Chondrocyte (in vitro differentiated cells): ENCODE data around the gene SSMEM1. TPM values are rescaled to one million over a fixed set of nuclear protein-coding genes. Genes with fewer than 3 reads are reported as not detected.
"Not testable (repeated sequence)": the region's sequence is repeated elsewhere in the genome, so short reads cannot be mapped to it uniquely, and the experiment has no call there.

Experiments
- DNase-seq: peaks from one replicate; pipeline ENCODE4 v3.0.0; 2021; ENCODE audit warnings: mixed read lengths, low spot score
- H3K27ac Mint-ChIP-seq: one replicate; pipeline ENCODE4 v1.8.0; 2021; ENCODE audit warnings: mild to moderate bottlenecking, moderate library complexity, mixed read lengths; ENCODE audit not compliant: unreplicated experiment
- H3K27me3 Mint-ChIP-seq: 2 replicates; pipeline ENCODE4 v1.8.0; 2021; ENCODE audit warnings: low read depth, mixed read lengths
- H3K36me3 Mint-ChIP-seq: 2 replicates; pipeline ENCODE4 v1.8.0; 2021; ENCODE audit warnings: low read depth, mixed read lengths
- H3K4me1 Mint-ChIP-seq: 2 replicates; pipeline ENCODE4 v1.8.0; 2021; ENCODE audit warnings: low read depth, mild to moderate bottlenecking, mixed read lengths
- H3K4me3 Mint-ChIP-seq: one replicate; pipeline ENCODE4 v1.8.0; 2021; ENCODE audit warnings: mild to moderate bottlenecking, moderate library complexity, mixed read lengths; ENCODE audit not compliant: unreplicated experiment
- H3K9me3 Mint-ChIP-seq: 2 replicates; pipeline ENCODE4 v1.8.0; 2021; ENCODE audit warnings: low read depth, mixed read lengths
- CTCF ChIP-seq: fragments of 200-600 bp; sonication (generic); IDR thresholded peaks from 2 replicates; pipeline ENCODE4 v1.5.0; 2021; ENCODE audit warnings: antibody characterized with exemption, mild to moderate bottlenecking, moderate library complexity
- total RNA-seq: library from RNA; stranded (reverse); gene quantifications from 3 replicates; pipeline ENCODE4 v1.2.1, GENCODE V29; 2021

Gene SSMEM1
- total RNA-seq, 1 donor from 2014 or later: not detected

DNA sequence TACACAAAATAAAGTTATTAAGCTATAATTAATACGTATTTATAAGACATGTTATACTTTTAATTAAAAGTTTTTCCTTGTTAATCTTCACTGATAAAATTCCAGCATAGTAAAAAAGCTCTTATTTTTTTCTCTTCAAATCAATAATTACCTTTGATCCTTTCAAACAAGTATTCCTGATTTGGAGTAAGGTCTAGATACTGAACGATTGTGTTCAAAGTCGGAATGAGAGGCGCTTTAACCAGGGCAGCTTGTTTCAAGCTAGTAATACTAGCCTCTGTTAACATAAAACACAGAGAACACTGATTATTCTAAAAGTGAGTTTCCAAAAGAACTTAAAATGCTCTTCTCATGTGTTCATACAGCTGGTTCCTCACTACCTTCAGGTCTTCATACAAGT is 29.4 kb upstream of the SSMEM1 start:
- no peak overlapping the region for H3K27ac Mint-ChIP-seq
- DNase-seq: no peak
- no peak for TF ChIP-seq CTCF
- no peaks in the 10 kb centered on the region for H3K4me1 Mint-ChIP-seq
- H3K27me3 Mint-ChIP-seq: no peaks in the 10 kb centered on the region
- H3K9me3 Mint-ChIP-seq: no peaks in the 10 kb centered on the region
- H3K36me3 Mint-ChIP-seq: peaks cover 16% of the 10 kb centered on the region
- no peak overlapping the region for H3K4me3 Mint-ChIP-seq

DNA sequence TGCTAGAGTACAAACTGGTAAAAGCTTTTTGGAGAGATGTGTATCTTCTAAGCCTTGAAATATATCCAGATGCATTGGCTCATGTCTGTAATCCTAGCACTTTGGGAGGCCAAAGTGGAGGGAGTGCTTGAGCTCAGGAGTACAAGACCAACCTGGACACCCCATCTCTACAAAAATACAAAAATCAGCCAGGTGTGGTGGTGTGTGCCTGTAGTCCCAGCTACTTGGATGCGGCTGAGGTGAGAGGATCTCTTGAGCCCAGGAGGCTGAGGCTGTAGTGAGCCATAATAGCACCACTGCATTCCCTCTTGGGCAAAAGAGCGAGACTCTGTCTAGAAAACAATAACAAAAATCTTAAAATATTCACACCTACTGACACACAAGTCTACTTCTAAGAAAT is 28.0 kb upstream of the SSMEM1 start:
- TF ChIP-seq CTCF: no peak
- H3K36me3 Mint-ChIP-seq: peaks cover 13% of the 10 kb centered on the region
- no peak overlapping the region for H3K4me3 Mint-ChIP-seq
- DNase-seq: no peak
- no peaks in the 10 kb centered on the region for H3K9me3 Mint-ChIP-seq
- H3K4me1 Mint-ChIP-seq: no peaks in the 10 kb centered on the region
- no peak overlapping the region for H3K27ac Mint-ChIP-seq
- no peaks in the 10 kb centered on the region for H3K27me3 Mint-ChIP-seq

DNA sequence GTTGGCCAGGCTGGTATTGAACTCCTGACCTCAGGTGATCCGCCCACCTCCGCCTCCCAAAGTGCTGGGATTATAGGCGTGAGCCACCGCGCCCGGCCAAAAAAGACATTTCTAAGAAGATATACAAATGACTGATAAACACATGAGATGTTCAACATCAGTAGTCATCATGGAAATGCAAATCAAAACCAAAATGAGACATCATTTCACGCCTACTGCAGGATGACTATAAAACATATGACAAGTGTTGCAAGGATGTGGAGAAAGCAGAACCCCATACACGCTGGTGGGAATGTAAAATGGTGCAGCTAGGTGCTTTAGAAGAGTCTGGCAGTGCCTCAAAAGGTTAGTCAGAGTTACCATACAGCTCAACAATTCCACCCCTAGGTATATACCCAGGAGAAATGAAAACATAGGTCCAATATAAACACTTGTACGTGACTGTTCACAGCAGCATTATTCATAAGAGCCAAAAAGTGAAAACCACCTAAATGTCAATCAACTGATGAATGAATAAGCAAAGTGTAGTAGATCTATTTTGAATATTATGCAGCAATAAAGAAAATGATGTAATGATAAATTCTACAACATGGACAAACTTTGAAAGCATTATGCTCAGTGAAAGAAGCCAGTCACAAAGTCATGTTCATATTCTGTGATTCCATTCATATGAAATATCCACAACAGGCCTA is 26.9 kb upstream of the SSMEM1 start:
- no peaks in the 10 kb centered on the region for H3K4me1 Mint-ChIP-seq
- no peaks in the 10 kb centered on the region for H3K27me3 Mint-ChIP-seq

DNA sequence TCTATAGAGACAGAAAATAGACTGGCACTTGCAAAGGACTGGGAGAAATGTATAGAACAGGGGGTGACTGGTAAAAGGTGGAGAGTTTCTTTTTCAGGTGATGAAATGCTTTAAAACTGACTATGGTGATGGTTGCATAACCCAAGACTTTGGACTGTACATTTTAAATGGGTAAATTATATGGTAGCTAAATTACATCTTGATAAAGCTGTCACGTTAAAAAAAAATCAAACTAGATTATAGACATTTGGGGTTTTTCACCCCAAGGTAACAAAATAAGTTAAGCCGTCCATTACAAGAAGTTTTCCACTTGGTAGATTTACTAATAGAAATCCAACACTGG is 26.4 kb upstream of the SSMEM1 start:
- no peak overlapping the region for H3K27ac Mint-ChIP-seq
- H3K36me3 Mint-ChIP-seq: peaks cover 15% of the 10 kb centered on the region
- no peak for DNase-seq
- no peaks in the 10 kb centered on the region for H3K4me1 Mint-ChIP-seq
- H3K9me3 Mint-ChIP-seq: no peaks in the 10 kb centered on the region
- no peak overlapping the region for H3K4me3 Mint-ChIP-seq
- TF ChIP-seq CTCF: no peak
- no peaks in the 10 kb centered on the region for H3K27me3 Mint-ChIP-seq

More for the DNA sequence above, 26.9 kb upstream of the SSMEM1 start:
- no peak for TF ChIP-seq CTCF
- peak overlapping the region; percentile 53 for H3K27ac Mint-ChIP-seq
- no peaks in the 10 kb centered on the region for H3K9me3 Mint-ChIP-seq
- H3K36me3 Mint-ChIP-seq: peaks cover 15% of the 10 kb centered on the region
- H3K4me3 Mint-ChIP-seq: no peak overlapping the region
- no peak for DNase-seq

DNA sequence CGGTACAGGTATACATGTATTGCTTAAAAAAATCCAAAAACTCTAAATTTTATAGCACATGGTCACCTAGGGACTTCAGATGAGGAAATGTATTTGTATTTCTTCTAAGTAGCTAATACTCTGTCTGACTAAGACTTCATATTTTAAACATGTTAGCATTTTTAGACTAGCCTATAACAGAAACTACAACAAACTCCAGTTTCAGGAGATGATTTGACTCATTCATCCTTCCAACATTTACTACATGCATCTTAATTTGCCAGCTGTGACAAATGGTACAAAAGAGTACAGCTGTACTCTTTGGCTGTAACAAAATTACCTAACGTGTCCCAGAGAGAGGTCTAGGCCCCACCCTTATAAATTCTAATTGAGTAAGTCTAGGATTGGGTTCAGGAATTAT is 24.7 kb upstream of the SSMEM1 start:
- no peak overlapping the region for H3K27ac Mint-ChIP-seq
- no peak overlapping the region for H3K4me3 Mint-ChIP-seq
- no peaks in the 10 kb centered on the region for H3K27me3 Mint-ChIP-seq
- H3K4me1 Mint-ChIP-seq: no peaks in the 10 kb centered on the region
- TF ChIP-seq CTCF: no peak
- no peaks in the 10 kb centered on the region for H3K9me3 Mint-ChIP-seq
- no peak for DNase-seq
- H3K36me3 Mint-ChIP-seq: peaks cover 14% of the 10 kb centered on the region

DNA sequence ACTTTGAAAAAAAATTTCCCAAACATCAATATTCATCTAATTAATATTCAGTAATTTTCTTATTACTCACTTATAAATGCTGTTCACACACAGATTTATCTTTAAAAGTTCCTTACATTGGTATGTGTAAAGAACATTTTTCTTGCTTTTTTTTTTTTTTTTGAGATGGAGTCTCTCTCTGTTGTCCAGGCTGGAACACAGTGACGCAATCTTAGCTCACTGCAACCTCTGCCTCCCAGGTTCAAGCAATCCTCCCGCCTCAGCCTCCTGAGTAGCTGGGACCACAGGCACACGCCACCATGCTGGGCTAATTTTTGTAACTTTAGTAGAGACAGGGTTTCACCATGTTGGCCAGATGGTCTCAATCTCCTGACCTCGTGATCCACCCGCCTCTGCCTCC is 23.3 kb upstream of the SSMEM1 start:
- not testable (repeated sequence) for DNase-seq, H3K9me3 Mint-ChIP-seq, H3K27me3 Mint-ChIP-seq, H3K27ac Mint-ChIP-seq, H3K4me1 Mint-ChIP-seq, H3K36me3 Mint-ChIP-seq, H3K4me3 Mint-ChIP-seq
